ENCODE data around the gene MOB1B.

DNA sequence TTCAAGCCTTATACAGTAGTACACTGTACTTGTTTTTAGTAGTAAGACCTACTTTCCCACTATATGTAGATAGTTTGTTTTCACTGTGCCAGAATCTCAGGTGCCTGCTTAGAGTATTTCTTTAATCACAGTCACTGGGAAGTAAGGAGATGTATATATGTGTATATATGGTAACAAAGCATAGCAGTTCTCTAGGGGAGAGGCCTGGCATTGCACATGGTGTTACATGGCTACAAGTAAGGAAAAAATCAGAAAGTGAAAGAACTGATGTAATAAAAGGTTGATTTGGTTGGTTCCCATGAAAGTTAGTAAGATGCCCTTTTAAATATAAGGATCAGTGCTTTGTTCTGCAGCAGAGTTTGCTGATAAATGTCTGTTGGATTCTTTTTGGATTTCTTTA lies 81.9 kb downstream of the MOB1B start:
- TF ChIP-seq POLR2A (IDR thresholded peaks at IDR 0.05) (no peak), CTCF (IDR thresholded peaks at IDR 0.05) (no peak)

Data from esophagus squamous epithelium (tissue), 4 donors.